Natural killer cell (primary cell): ENCODE results near the gene UROD. TPM values are rescaled to one million over a fixed set of nuclear protein-coding genes. Genes with fewer than 3 reads are reported as not detected.

Experiments used
- ATAC-seq, 3 donors: fragments of 150-1000 bp in 2 of 3; fragments of 200-7000 bp in 1 of 3; cut with Tn5 transposase; 1 replicate in 1 of 3; 2 replicates in 2 of 3; pipeline ENCODE4 v1.10.0; 2021; ENCODE audit warnings: mild to moderate bottlenecking in 2 of 3, moderate library complexity in 2 of 3
- DNase-seq, 2 donors: peaks; one replicate each; pipeline versions ENCODE4 v3.0.0 to v3.0.0-alpha.2; 2013 to 2021; ENCODE audit warnings: mixed read lengths in 1 of 2
- H3K27ac ChIP-seq: one replicate; pipeline ENCODE4 v1.5.1; 2013; ENCODE audit warnings: mild to moderate bottlenecking, low read length
- H3K27me3 ChIP-seq: one replicate; pipeline ENCODE4 v1.6.1; 2013; ENCODE audit warnings: low read length; ENCODE audit not compliant: control insufficient read depth, insufficient read depth
- H3K36me3 ChIP-seq: one replicate; pipeline ENCODE4 v1.6.1; 2013; ENCODE audit warnings: low read length; ENCODE audit not compliant: control insufficient read depth, insufficient read depth
- H3K4me1 ChIP-seq: one replicate; pipeline ENCODE4 v1.6.1; 2013; ENCODE audit warnings: low read length; ENCODE audit not compliant: control insufficient read depth, insufficient read depth
- H3K4me3 ChIP-seq: one replicate; pipeline ENCODE4 v1.5.1; 2013; ENCODE audit warnings: low read length
- H3K9me3 ChIP-seq: one replicate; pipeline ENCODE4 v1.6.1; 2013; ENCODE audit warnings: low read length; ENCODE audit not compliant: control insufficient read depth, insufficient read depth
- H3K27ac Mint-ChIP-seq, 2 donors: one replicate each; pipeline ENCODE4 v1.8.0; 2022; ENCODE audit warnings: mild to moderate bottlenecking in 2 of 2, mixed read lengths in 2 of 2, moderate library complexity in 1 of 2
- H3K27me3 Mint-ChIP-seq, 2 donors: one replicate each; pipeline ENCODE4 v1.8.0; 2022; ENCODE audit warnings: low read depth in 2 of 2, mixed read lengths in 2 of 2
- H3K36me3 Mint-ChIP-seq: one replicate; pipeline ENCODE4 v1.8.0; 2022; ENCODE audit warnings: mixed read lengths
- H3K4me1 Mint-ChIP-seq, 2 donors: one replicate each; pipeline ENCODE4 v1.8.0; 2022; ENCODE audit warnings: mixed read lengths in 2 of 2
- H3K4me3 Mint-ChIP-seq: one replicate; pipeline ENCODE4 v1.8.0; 2022; ENCODE audit warnings: mild to moderate bottlenecking, moderate library complexity, mixed read lengths
- H3K9me3 Mint-ChIP-seq, 2 donors: one replicate each; pipeline ENCODE4 v1.8.0; 2022; ENCODE audit warnings: mixed read lengths in 2 of 2
- CTCF ChIP-seq: fragments of 200-600 bp; IDR thresholded peaks from one replicate; pipeline ENCODE4 v1.8.0; 2022; ENCODE audit warnings: antibody characterized with exemption
- WGBS: methylation state at CpG from one replicate; pipeline ENCODE4 v1.1.7; 2013; ENCODE audit warnings: missing lambda C conversion rate; ENCODE audit not compliant: insufficient coverage; 5-methylcytosine and 5-hydroxymethylcytosine counted together
- intact Hi-C: fragments of 100-400 bp; cut with micrococcal nuclease; formaldehyde crosslinking; loops from one replicate; pipeline ENCODE4 v1.14.2; 2022
- total RNA-seq, 4 donors: library from RNA; stranded (reverse); fragments of 120-200 nt in 1 of 4; gene quantifications; one replicate each; pipeline versions ENCODE4 v1.2.3 to v1.2.4, GENCODE V29; 2013 to 2022

The UROD gene
- total RNA-seq, 3 donors from 2014 or later (not counting 1 experiment from before 2014, with no cell fraction given), result 54.5 to 65.4 (median 56.6) TPM

GRCh38 chr1:45015683-45016082 lies 3.6 kb downstream of the UROD start:
- intact Hi-C loops, result no loop called here
- TF ChIP-seq CTCF, result no peak
- Histone ChIP-seq H3K4me1 (peaks cover 22% of the 10 kb centered on the region), H3K4me3 (no peak overlapping the region), H3K9me3 (no peaks in the 10 kb centered on the region), H3K27me3 (no peaks in the 10 kb centered on the region), H3K36me3 (peaks cover 2% of the 10 kb centered on the region), H3K27ac (no peak overlapping the region)
- H3K36me3 Mint-ChIP-seq, result no peaks in the 10 kb centered on the region
- no peak for ATAC-seq
- no peaks in the 10 kb centered on the region for H3K9me3 Mint-ChIP-seq
- WGBS, result 77% methylated on average over 2 of the region's 2 CpGs
- H3K27me3 Mint-ChIP-seq, result no peaks in the 10 kb centered on the region
- DNase-seq, result no peak
- peaks cover 27 to 36% of the 10 kb centered on the region in 2 donors for H3K4me1 Mint-ChIP-seq
- H3K27ac Mint-ChIP-seq, result no peak overlapping the region
- H3K4me3 Mint-ChIP-seq, result no peak overlapping the region

- H3K27me3 Mint-ChIP-seq, result no peaks in the 10 kb centered on the region
- intact Hi-C loops, result no loop called here
- H3K4me3 Mint-ChIP-seq, result no peak overlapping the region
- 60% methylated on average over 1 of the region's 2 CpGs for WGBS
- TF ChIP-seq CTCF, result no peak
- Histone ChIP-seq H3K4me1 (peaks cover 20% of the 10 kb centered on the region), H3K4me3 (no peak overlapping the region), H3K9me3 (no peaks in the 10 kb centered on the region), H3K36me3 (peaks cover 2% of the 10 kb centered on the region), H3K27me3 (no peaks in the 10 kb centered on the region), H3K27ac (no peak overlapping the region)
- ATAC-seq (no peak), DNase-seq (no peak)
- peaks cover 26 to 34% of the 10 kb centered on the region in 2 donors for H3K4me1 Mint-ChIP-seq
- H3K9me3 Mint-ChIP-seq, result no peaks in the 10 kb centered on the region
- no peaks in the 10 kb centered on the region for H3K36me3 Mint-ChIP-seq
- no peak overlapping the region for H3K27ac Mint-ChIP-seq
Measured at GRCh38 chr1:45016090-45016697, 4.1 kb downstream of the UROD start.

- H3K4me1 ChIP-seq, result peaks cover 15% of the 10 kb centered on the region
- Mint-ChIP-seq H3K4me3 (no peak overlapping the region), H3K9me3 (no peaks in the 10 kb centered on the region), H3K4me1 (peaks cover 20 to 28% of the 10 kb centered on the region in 2 donors), H3K27me3 (no peaks in the 10 kb centered on the region), H3K36me3 (no peaks in the 10 kb centered on the region), H3K27ac (no peak overlapping the region)
- no peaks in the 10 kb centered on the region for H3K9me3 ChIP-seq
- no peak overlapping the region for H3K4me3 ChIP-seq
- WGBS, result 65% methylated on average over 6 of the region's 6 CpGs
- TF ChIP-seq CTCF, result no peak
- no peaks in the 10 kb centered on the region for H3K27me3 ChIP-seq
- intact Hi-C loops, result no loop called here
- H3K36me3 ChIP-seq, result peaks cover 2% of the 10 kb centered on the region
- DNase-seq, result no peak
- H3K27ac ChIP-seq, result no peak overlapping the region
- ATAC-seq, result no peak
Measured at GRCh38 chr1:45016767-45017166, 4.7 kb downstream of the UROD start.
